CD4-positive, alpha-beta T cell (primary cell): ENCODE data around the gene ULK4. TPM values are rescaled to one million over a fixed set of nuclear protein-coding genes. Genes with fewer than 3 reads are reported as not detected.
A peak's percentile ranks its signal among the peaks of the same experiment; 100 is the strongest.

Experiments
- ATAC-seq: fragments of 200-7000 bp; cut with Tn5 transposase; one replicate; pipeline ENCODE4 v1.10.0; 2022; ENCODE audit warnings: mild to moderate bottlenecking; ENCODE audit not compliant: poor library complexity
- CTCF ChIA-PET: fragments of 350-600 bp; sonication (Branson Sonifier 250); formaldehyde crosslinking; loops from one replicate; lab custom pipeline; 2021; ENCODE audit warnings: antibody characterized with exemption, inconsistent platforms; lab: Charles Lee
- POLR2A ChIA-PET: fragments of 350-600 bp; sonication (Branson Sonifier 250); formaldehyde crosslinking; loops from one replicate; lab custom pipeline; 2021; ENCODE audit warnings: antibody characterized with exemption, inconsistent platforms; lab: Charles Lee
- DNase-seq, 14 experiments: peaks; one replicate each; pipeline ENCODE4 v3.0.0-alpha.2; 2013 to 2020; ENCODE audit warnings: mixed read lengths in 2 of 14
- H3K27ac ChIP-seq, 2 donors: one replicate each; pipeline versions ENCODE4 v1.5.1 to v1.7.0; 2013; ENCODE audit warnings: low read length in 2 of 2, low read depth in 1 of 2, mild to moderate bottlenecking in 1 of 2
- H3K27me3 ChIP-seq, 2 experiments: 1 replicate in 1 of 2; 2 replicates in 1 of 2; pipeline versions ENCODE4 v1.6.1 to v1.7.0; 2013; ENCODE audit warnings: low read length in 2 of 2, control low read depth in 1 of 2, mild to moderate bottlenecking in 1 of 2, moderate library complexity in 1 of 2; ENCODE audit not compliant: insufficient read depth in 2 of 2, control insufficient read depth in 1 of 2
- H3K36me3 ChIP-seq: one replicate; pipeline ENCODE4 v1.6.1; 2013; ENCODE audit warnings: low read length, control low read depth; ENCODE audit not compliant: insufficient read depth
- H3K4me1 ChIP-seq: one replicate; pipeline ENCODE4 v1.6.1; 2013; ENCODE audit warnings: low read length, control low read depth; ENCODE audit not compliant: insufficient read depth
- H3K4me3 ChIP-seq: one replicate; pipeline ENCODE4 v1.5.1; 2013; ENCODE audit warnings: mild to moderate bottlenecking, low read length, moderate library complexity
- H3K9me3 ChIP-seq, 2 experiments: 1 replicate in 1 of 2; 2 replicates in 1 of 2; pipeline versions ENCODE4 v1.6.1 to v1.7.0; 2013; ENCODE audit warnings: low read length in 2 of 2, mild to moderate bottlenecking in 2 of 2, control low read depth in 1 of 2, moderate library complexity in 1 of 2; ENCODE audit not compliant: control insufficient read depth in 1 of 2, insufficient read depth in 1 of 2
- H3K27ac Mint-ChIP-seq: one replicate; pipeline ENCODE4 v1.8.0; 2020; ENCODE audit warnings: mixed read lengths
- H3K27me3 Mint-ChIP-seq: one replicate; pipeline ENCODE4 v1.8.0; 2021; ENCODE audit warnings: mixed read lengths
- H3K36me3 Mint-ChIP-seq: one replicate; pipeline ENCODE4 v1.8.0; 2021; ENCODE audit warnings: low read depth, mixed read lengths
- H3K4me1 Mint-ChIP-seq: one replicate; pipeline ENCODE4 v1.8.0; 2021; ENCODE audit warnings: low read depth, mixed read lengths
- H3K4me3 Mint-ChIP-seq: one replicate; pipeline ENCODE4 v1.8.0; 2020; ENCODE audit warnings: mild to moderate bottlenecking, mixed read lengths
- H3K9me3 Mint-ChIP-seq: one replicate; pipeline ENCODE4 v1.8.0; 2020; ENCODE audit warnings: mixed read lengths
- CTCF ChIP-seq: fragments of 200-600 bp; IDR thresholded peaks from one replicate; pipeline ENCODE4 v1.8.0; 2022; ENCODE audit warnings: antibody characterized with exemption, mild to moderate bottlenecking
- intact Hi-C, 2 experiments: fragments of 100-400 bp; cut with DNase I in 1 of 2; cut with micrococcal nuclease in 1 of 2; formaldehyde crosslinking; loops; one replicate each; pipeline versions ENCODE4 v1.15.1 to v1.9.0; 2023 to 2025; cut with DNase I, micrococcal nuclease
- total RNA-seq, 174 experiments: library from RNA in 2 of 174; stranded (reverse) in 2 of 174; gene quantifications; one replicate each; pipeline ENCODE4 v1.2.3 and lab custom pipeline; 2021 to 2026

ULK4 gene
- total RNA-seq, 2 experiments from 2014 or later, result 23.8 to 28.6 TPM

- Histone ChIP-seq H3K4me1 (peaks cover 2% of the 10 kb centered on the region), H3K9me3 (no peaks in the 10 kb centered on the region), H3K27me3 (no peaks in the 10 kb centered on the region), H3K27ac (no peak overlapping the region), H3K4me3 (no peak overlapping the region), H3K36me3 (no peaks in the 10 kb centered on the region)
- Mint-ChIP-seq H3K27me3 (no peaks in the 10 kb centered on the region), H3K27ac (no peak overlapping the region), H3K36me3 (no peaks in the 10 kb centered on the region), H3K4me1 (peaks cover 2% of the 10 kb centered on the region), H3K4me3 (no peak overlapping the region), H3K9me3 (no peaks in the 10 kb centered on the region)
- no peak for TF ChIP-seq CTCF
- DNase-seq (no peak), ATAC-seq (no peak)
- POLR2A ChIA-PET, result no interaction called here
- intact Hi-C loops, result no loop called here
- CTCF ChIA-PET, result no interaction called here
These were observed 542.1 kb downstream of the ULK4 start for GRCh38 chr3:41419809-41420208.

GRCh38 chr3:41418961-41419691, 542.8 kb downstream of the ULK4 start:
- intact Hi-C loops, result no loop called here
- no peaks in the 10 kb centered on the region for H3K4me1 Mint-ChIP-seq
- POLR2A ChIA-PET, result no interaction called here
- no peaks in the 10 kb centered on the region for H3K9me3 Mint-ChIP-seq
- H3K27me3 Mint-ChIP-seq, result no peaks in the 10 kb centered on the region
- DNase-seq (peak in 3 of 14 experiments; percentile 17 to 51 (median 19)), ATAC-seq (no peak)
- H3K4me3 ChIP-seq, result no peak overlapping the region
- no peaks in the 10 kb centered on the region for H3K27me3 ChIP-seq
- H3K4me3 Mint-ChIP-seq, result no peak overlapping the region
- no peaks in the 10 kb centered on the region for H3K36me3 Mint-ChIP-seq
- no peak for TF ChIP-seq CTCF
- no peak overlapping the region for H3K27ac ChIP-seq
- H3K36me3 ChIP-seq, result no peaks in the 10 kb centered on the region
- peaks cover 2% of the 10 kb centered on the region for H3K4me1 ChIP-seq
- no peaks in the 10 kb centered on the region for H3K9me3 ChIP-seq
- CTCF ChIA-PET, result interaction anchor here (0.6 kb wide), 1 partner anchor 102 kb away, joined by 3 read pairs; no protein-coding TSS in a partner anchor
- no peak overlapping the region for H3K27ac Mint-ChIP-seq

DNA sequence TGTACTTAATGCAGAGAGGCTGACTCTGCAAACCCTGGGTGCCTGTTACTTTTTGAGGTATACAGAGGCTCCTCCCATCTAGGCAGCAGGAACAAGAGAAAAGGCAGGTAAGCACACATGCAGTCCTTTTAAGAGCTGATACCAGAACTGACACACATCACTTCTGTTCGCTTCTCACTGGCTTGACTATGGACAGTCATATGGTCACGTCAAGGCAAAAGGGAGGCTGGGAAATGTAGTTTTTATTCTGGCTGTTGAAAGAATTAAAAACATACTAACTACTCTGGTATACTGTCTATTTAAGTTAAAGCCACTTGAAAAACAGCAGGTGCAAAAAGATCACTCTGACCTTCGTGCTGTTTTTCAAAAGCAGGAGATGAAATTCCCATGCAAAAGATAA, 544.3 kb downstream of the ULK4 start:
- Histone ChIP-seq H3K9me3 (no peaks in the 10 kb centered on the region), H3K4me1 (peaks cover 2% of the 10 kb centered on the region), H3K36me3 (no peaks in the 10 kb centered on the region), H3K27ac (no peak overlapping the region), H3K27me3 (no peaks in the 10 kb centered on the region), H3K4me3 (no peak overlapping the region)
- TF ChIP-seq CTCF, result no peak
- intact Hi-C loops, result no loop called here
- no peak for ATAC-seq
- Mint-ChIP-seq H3K27me3 (no peaks in the 10 kb centered on the region), H3K36me3 (no peaks in the 10 kb centered on the region), H3K27ac (no peak overlapping the region), H3K4me3 (no peak overlapping the region), H3K9me3 (no peaks in the 10 kb centered on the region), H3K4me1 (no peaks in the 10 kb centered on the region)
- DNase-seq, result no peak
- CTCF ChIA-PET, result no interaction called here
- POLR2A ChIA-PET, result no interaction called here
